Astrocyte (in vitro differentiated cells and primary cell): ENCODE measurements around the gene GPR34. TPM values are rescaled to one million over a fixed set of nuclear protein-coding genes. Genes with fewer than 3 reads are reported as not detected.
A peak's percentile ranks its signal among the peaks of the same experiment; 100 is the strongest.

Source experiments
- DNase-seq: peaks from one replicate; pipeline ENCODE4 v3.0.0-alpha.2; 2010; ENCODE audit warnings: low read depth
- FAIRE-seq: peaks from 2 replicates; lab custom pipeline; 2011; peaks lifted over from hg19 to GRCh38; lab: Jason Lieb, UNC
- H2AFZ ChIP-seq: 2 replicates; pipeline ENCODE4 v1.6.0; 2012; ENCODE audit warnings: low read depth, low read length, inconsistent platforms
- H3K27ac ChIP-seq: 2 replicates; pipeline ENCODE4 v1.5.1; 2011; ENCODE audit warnings: low read depth, low read length, inconsistent platforms
- H3K27me3 ChIP-seq: 2 replicates; pipeline ENCODE4 v1.6.0; 2011; ENCODE audit warnings: low read length, inconsistent platforms; ENCODE audit not compliant: insufficient read depth
- H3K36me3 ChIP-seq: 2 replicates; pipeline ENCODE4 v1.5.1; 2011; ENCODE audit warnings: low read length, inconsistent platforms; ENCODE audit not compliant: insufficient read depth
- H3K4me1 ChIP-seq: 2 replicates; pipeline ENCODE4 v1.5.1; 2011; ENCODE audit warnings: low read length, inconsistent platforms; ENCODE audit not compliant: insufficient read depth
- H3K4me2 ChIP-seq: 2 replicates; pipeline ENCODE4 v1.6.0; 2012; ENCODE audit warnings: low read length, inconsistent platforms
- H3K4me3 ChIP-seq: 2 replicates; pipeline ENCODE4 v1.5.1; 2011; ENCODE audit warnings: low read depth, mild to moderate bottlenecking, low read length, inconsistent platforms; ENCODE audit not compliant: insufficient read depth
- H3K79me2 ChIP-seq: 2 replicates; pipeline ENCODE4 v1.6.0; 2012; ENCODE audit warnings: mild to moderate bottlenecking, low read length, inconsistent platforms; ENCODE audit not compliant: insufficient read depth
- H3K9ac ChIP-seq: 2 replicates; pipeline ENCODE4 v1.6.0; 2012; ENCODE audit warnings: mild to moderate bottlenecking, low read length, inconsistent platforms
- H3K9me3 ChIP-seq: 2 replicates; pipeline ENCODE4 v1.5.1; 2012; ENCODE audit warnings: low read depth, mild to moderate bottlenecking, low read length, inconsistent platforms; ENCODE audit not compliant: insufficient read depth
- H4K20me1 ChIP-seq: 2 replicates; pipeline ENCODE4 v1.6.0; 2012; ENCODE audit warnings: low read length, inconsistent platforms; ENCODE audit not compliant: insufficient read depth
- H3K27ac Mint-ChIP-seq: one replicate; pipeline ENCODE4 v1.8.0; 2021; ENCODE audit warnings: mild to moderate bottlenecking, mixed read lengths; ENCODE audit not compliant: unreplicated experiment
- H3K27me3 Mint-ChIP-seq: one replicate; pipeline ENCODE4 v1.8.0; 2021; ENCODE audit warnings: low read depth, mixed read lengths; ENCODE audit not compliant: unreplicated experiment
- H3K36me3 Mint-ChIP-seq: one replicate; pipeline ENCODE4 v1.8.0; 2021; ENCODE audit warnings: low read depth, mixed read lengths; ENCODE audit not compliant: unreplicated experiment
- H3K4me1 Mint-ChIP-seq: one replicate; pipeline ENCODE4 v1.8.0; 2021; ENCODE audit warnings: low read depth, mixed read lengths; ENCODE audit not compliant: unreplicated experiment
- H3K4me3 Mint-ChIP-seq: one replicate; pipeline ENCODE4 v1.8.0; 2021; ENCODE audit warnings: mild to moderate bottlenecking, moderate library complexity, mixed read lengths; ENCODE audit not compliant: unreplicated experiment
- H3K9me3 Mint-ChIP-seq: one replicate; pipeline ENCODE4 v1.8.0; 2021; ENCODE audit warnings: mild to moderate bottlenecking, mixed read lengths; ENCODE audit not compliant: unreplicated experiment
- CTCF ChIP-seq: IDR thresholded peaks from 2 replicates; pipeline ENCODE4 v1.5.1; 2011; ENCODE audit warnings: low read depth, mild to moderate bottlenecking, inconsistent platforms, low read length, moderate library complexity; ENCODE audit not compliant: insufficient read depth
- EZH2 ChIP-seq: IDR thresholded peaks from 2 replicates; pipeline ENCODE4 v1.6.1; 2012; ENCODE audit warnings: mild to moderate bottlenecking, low read length, inconsistent platforms; ENCODE audit not compliant: insufficient read depth
- total RNA-seq: library from RNA; stranded (reverse); gene quantifications from 2 replicates; pipeline ENCODE4 v1.2.1, GENCODE V29; 2021

The GPR34 gene
- total RNA-seq, 1 donor from 2014 or later: not detected

- H3K4me2 ChIP-seq: no peak overlapping the region
- H3K79me2 ChIP-seq: no peaks in the 10 kb centered on the region
- H3K27ac Mint-ChIP-seq: no peak overlapping the region
- H3K9me3 Mint-ChIP-seq: no peaks in the 10 kb centered on the region
- H3K4me3 Mint-ChIP-seq: no peak overlapping the region
- H3K27me3 ChIP-seq: no peaks in the 10 kb centered on the region
- no peaks in the 10 kb centered on the region for H3K36me3 ChIP-seq
- DNase-seq (no peak), FAIRE-seq (peak; percentile 78)
- TF ChIP-seq CTCF (no peak), EZH2 (no peak)
- H3K27me3 Mint-ChIP-seq: no peaks in the 10 kb centered on the region
- peaks cover 3% of the 10 kb centered on the region for H3K36me3 Mint-ChIP-seq
- H3K4me1 Mint-ChIP-seq: peaks cover 17% of the 10 kb centered on the region
- no peak overlapping the region for H3K4me3 ChIP-seq
- no peaks in the 10 kb centered on the region for H3K9me3 ChIP-seq
- no peak overlapping the region for H2AFZ ChIP-seq
- H4K20me1 ChIP-seq: no peaks in the 10 kb centered on the region
- H3K9ac ChIP-seq: no peak overlapping the region
- H3K4me1 ChIP-seq: no peaks in the 10 kb centered on the region
- H3K27ac ChIP-seq: no peak overlapping the region
Observed at GRCh38 chrX:41664375-41664901, 24.3 kb upstream of the GPR34 start.

- no peak overlapping the region for H3K27ac ChIP-seq
- no peak overlapping the region for H3K4me2 ChIP-seq
- no peaks in the 10 kb centered on the region for H3K27me3 ChIP-seq
- peak; percentile 37 for FAIRE-seq
- no peaks in the 10 kb centered on the region for H3K4me1 ChIP-seq
- no peak overlapping the region for H3K4me3 ChIP-seq
- no peaks in the 10 kb centered on the region for H3K36me3 ChIP-seq
- no peaks in the 10 kb centered on the region for H3K79me2 ChIP-seq
- no peak overlapping the region for H3K27ac Mint-ChIP-seq
- H2AFZ ChIP-seq: no peak overlapping the region
- H3K36me3 Mint-ChIP-seq: peaks cover 3% of the 10 kb centered on the region
- H3K27me3 Mint-ChIP-seq: no peaks in the 10 kb centered on the region
- no peaks in the 10 kb centered on the region for H3K9me3 ChIP-seq
- H3K4me1 Mint-ChIP-seq: peaks cover 17% of the 10 kb centered on the region
- H3K9ac ChIP-seq: no peak overlapping the region
- DNase-seq: no peak
- TF ChIP-seq CTCF (no peak), EZH2 (no peak)
- H4K20me1 ChIP-seq: no peaks in the 10 kb centered on the region
- H3K4me3 Mint-ChIP-seq: no peak overlapping the region
- no peaks in the 10 kb centered on the region for H3K9me3 Mint-ChIP-seq
Observed at GRCh38 chrX:41664908-41665307, 23.9 kb upstream of the GPR34 start.

- Mint-ChIP-seq H3K4me1 (peaks cover 17% of the 10 kb centered on the region), H3K4me3 (no peak overlapping the region), H3K27ac (peak overlapping the region; percentile 34), H3K9me3 (no peaks in the 10 kb centered on the region), H3K27me3 (no peaks in the 10 kb centered on the region), H3K36me3 (peaks cover 1% of the 10 kb centered on the region)
- Histone ChIP-seq H3K79me2 (no peaks in the 10 kb centered on the region), H3K36me3 (no peaks in the 10 kb centered on the region), H4K20me1 (no peaks in the 10 kb centered on the region), H3K4me2 (no peak overlapping the region), H2AFZ (no peak overlapping the region), H3K27ac (no peak overlapping the region), H3K9me3 (no peaks in the 10 kb centered on the region), H3K27me3 (no peaks in the 10 kb centered on the region), H3K4me1 (no peaks in the 10 kb centered on the region), H3K4me3 (no peak overlapping the region), H3K9ac (no peak overlapping the region)
- FAIRE-seq: no peak
- no peak for DNase-seq
- TF ChIP-seq CTCF: no peak
- no peak for TF ChIP-seq EZH2
Observed at GRCh38 chrX:41665686-41666085, 23.1 kb upstream of the GPR34 start.
